GM21737 (cell line): ENCODE results near the gene TMEM8B.

ENCODE experiments used
- ATAC-seq: cut with Tn5 transposase; IDR thresholded peaks from one replicate; pipeline ENCODE4 v1.9.1; 2021; ENCODE audit warnings: mild to moderate bottlenecking, moderate library complexity; ENCODE audit not compliant: unreplicated experiment

Gene TMEM8B

DNA sequence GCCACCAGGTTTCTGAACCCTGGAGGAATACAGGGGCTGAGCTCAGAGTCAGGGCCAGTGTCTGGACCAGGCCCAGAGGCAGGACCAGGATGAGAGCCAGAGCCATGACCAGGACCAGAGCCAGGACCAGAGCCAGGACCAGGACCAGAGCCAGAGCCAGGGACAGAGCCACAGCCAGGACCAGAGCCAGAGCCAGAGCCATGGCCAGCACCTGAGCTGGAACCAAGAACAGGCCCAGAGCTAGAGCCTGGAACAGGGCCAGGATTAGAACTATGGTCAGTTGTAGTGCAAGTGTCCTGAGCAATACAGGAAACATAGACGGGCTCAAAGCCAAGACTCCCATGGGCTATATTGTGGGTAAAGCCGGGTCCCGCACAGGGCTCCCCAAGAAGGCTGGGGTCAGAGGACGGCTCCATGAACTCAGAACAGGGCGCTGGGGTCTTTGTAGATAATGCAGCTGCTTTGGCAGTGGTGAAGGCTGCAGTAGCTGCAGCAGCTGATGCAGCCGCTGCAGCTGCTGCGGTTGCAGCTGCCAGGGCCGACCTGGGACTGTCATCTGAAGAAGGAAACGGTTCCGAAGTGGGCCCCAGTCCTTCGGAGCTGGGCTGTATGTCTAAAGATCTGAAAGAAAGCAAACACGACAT, 17.5 kb upstream of the TMEM8B start:
- ATAC-seq: no peak

DNA sequence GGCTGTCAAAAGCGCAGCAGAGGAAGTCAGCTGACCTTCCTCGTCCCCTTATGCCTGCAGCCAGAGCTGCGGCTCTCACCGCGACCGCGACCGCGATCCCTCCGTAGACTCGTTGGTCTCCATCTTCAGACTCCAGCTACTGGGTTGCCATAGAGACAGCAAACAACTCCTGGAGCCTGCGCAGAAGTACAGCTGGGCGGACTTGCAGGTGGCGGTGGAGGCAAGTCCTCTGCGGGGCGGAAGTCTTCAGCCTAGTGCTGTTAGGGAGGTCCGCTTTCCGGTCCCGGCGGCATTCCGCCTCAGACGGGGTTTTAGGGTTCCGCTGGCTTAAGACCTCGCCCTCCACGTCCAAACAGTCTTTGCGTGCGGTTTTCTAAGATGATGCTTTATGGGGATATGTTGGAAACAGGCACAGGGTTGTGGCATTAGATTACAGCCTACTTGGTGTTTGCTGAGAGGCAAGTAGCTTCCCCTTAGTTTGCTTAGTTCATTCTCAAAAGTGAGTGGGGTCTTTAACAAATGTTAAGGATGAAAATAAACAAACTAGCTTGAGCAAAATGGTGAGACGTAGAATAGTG, 16.9 kb upstream of the TMEM8B start, which contains the start of gene SPAG8:
SPAG8 (minus strand) TSS at position 238 of the 578 bp plus-strand sequence; CDS start at position 123, 115 bp downstream.
- ATAC-seq: peak; percentile 54

DNA sequence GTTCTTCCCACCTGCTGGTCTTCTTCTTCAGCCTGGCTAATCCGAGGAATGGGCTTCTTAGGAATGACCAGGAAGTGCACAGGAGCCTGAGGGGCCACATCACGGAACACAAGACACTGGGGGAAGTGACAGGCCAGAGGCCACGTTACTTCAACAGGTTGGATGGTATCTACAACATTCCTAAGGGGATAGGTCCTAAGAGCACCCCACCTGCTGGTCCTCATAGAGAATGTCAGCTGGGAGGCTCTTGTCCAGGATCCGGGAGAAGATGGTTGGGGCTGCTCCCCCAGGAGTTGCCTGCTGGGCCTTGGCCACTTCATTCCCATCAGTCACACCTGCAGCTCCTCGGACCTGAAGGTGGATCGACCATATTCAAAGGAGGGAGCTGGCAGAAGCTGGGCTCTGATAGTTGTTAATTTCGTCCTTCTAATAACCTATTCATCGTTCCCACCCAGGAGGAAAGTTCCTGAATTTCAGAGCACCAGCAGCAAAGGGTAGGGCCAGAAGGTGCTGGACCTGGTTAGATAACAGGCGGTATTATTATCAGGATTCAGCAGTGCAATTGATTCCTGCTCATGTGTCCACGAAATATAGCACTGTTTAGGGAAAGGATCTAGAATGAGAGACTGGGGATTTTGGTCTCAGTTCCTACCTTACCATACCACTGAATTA, 15.5 kb upstream of the TMEM8B start:
- ATAC-seq: no peak

DNA sequence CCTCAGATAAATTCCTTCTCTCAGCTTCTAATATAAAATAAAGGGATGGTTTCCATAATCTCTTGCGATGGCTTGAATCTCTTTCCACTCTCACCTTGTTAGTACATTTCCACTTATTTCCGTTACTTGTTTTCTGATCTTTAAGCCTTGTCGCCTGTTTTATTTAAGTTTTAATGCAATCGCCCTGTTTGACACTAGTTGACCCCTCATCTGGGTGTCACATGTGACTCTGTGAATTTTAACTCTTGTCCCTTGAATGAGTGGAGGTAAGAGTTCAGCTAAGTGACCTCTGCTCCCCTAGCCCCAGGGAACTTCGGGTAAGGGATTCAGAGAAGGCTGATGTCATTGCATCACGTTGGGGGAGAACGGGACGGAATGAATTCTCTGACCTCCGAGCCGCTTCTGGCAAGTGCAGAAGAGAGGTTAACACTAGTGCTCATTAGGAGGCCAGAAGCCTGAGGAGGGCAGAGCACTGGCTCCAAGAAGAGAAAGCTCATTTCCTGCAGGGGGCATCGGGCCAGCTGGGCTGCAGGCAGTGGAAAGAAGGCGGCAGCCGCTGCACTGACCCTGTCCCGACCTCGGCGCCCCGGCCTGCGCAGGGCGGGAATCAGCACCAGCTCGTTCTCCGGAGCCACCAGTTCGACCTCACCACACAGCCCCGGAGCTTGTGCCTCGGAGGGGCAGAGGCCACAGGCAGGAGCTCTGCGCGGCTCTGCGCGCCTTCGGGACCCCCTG, 14.8 kb upstream of the TMEM8B start:
- ATAC-seq: peak; percentile 20

- peak; percentile 73 for ATAC-seq
Measured at GRCh38 chr9:35814841-35815543, 14.0 kb upstream of the TMEM8B start, which contains the start of gene HINT2. TSS of gene HINT2 (minus strand) at chr9:35815042. CDS start at chr9:35814979, 63 bp downstream.

GRCh38 chr9:35816708-35817107, 12.3 kb upstream of the TMEM8B start:
- ATAC-seq: no peak

- no peak for ATAC-seq
Measured at GRCh38 chr9:35818341-35818740, 10.7 kb upstream of the TMEM8B start.

- no peak for ATAC-seq
Measured at GRCh38 chr9:35820076-35820475, 9.0 kb upstream of the TMEM8B start.

DNA sequence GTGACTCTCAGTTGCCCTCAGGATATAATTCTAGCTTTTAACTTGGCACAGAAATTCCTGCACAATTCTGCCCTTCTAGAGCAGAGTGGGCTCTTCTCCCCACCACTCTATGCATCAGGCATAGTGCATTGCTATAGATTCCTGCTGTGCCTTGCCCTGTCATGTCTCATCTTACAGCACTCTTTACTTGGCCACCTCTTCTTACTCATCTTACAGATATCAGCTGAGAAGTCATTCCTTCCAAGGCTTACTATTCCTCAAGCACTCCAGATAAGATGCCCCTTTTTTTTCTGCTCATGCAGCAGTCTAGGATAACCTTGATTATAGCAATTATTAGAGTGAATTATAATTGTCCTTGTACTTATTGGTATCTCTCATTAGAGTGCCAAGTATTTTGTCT, 6.1 kb upstream of the TMEM8B start:
- ATAC-seq: no peak

DNA sequence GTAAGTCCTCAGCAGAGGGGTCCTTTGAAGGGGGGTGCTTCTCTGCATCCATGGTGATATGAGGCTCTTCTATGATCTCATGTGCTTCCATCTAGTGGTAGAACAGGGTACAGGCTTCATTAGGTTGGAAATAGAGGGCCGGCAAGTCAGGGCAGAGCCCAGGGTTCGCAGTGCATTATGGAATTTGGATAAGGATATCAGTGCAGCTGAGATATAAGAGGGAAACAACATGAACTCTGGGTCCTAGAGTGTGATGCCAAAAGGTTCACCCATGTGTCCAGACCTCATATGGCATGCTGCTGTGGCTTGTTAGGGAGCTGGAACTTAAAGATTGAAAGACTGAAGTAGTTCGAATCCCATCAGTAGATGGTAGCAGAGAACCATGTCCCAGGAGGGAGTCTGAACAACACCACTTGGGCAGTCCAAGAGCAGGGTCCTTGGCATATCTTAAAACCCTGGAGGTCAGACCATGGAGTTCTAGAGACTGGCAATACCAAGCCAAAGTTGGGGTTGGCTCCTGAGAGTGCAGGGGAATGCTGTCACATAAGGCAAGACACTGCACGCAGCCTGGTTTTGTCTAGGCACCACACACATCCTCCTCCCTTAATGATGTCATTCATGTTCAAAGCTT, 2.8 kb upstream of the TMEM8B start:
- no peak for ATAC-seq

- ATAC-seq: no peak
Measured at GRCh38 chr9:35827486-35827885, 1.5 kb upstream of the TMEM8B start.

DNA sequence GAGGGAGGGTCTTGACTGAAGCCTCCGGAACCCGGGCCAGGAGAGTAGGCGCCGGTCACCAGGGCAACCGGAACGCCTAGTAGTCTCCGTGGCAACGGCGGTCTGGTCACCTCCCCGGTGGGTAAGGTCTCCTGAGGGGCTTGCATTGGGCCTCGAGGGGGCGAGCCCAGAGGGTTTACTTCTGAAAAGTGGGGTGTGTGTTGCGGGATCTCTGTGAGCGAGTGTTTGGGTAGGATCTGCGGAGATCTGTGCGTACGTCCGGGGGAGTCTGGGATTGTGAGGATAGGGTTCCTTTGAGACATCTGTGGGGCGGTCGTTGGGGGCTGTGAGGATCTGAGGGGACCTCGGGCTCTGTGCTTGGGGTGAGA, 328 bp upstream of the TMEM8B start, which contains the start of gene FAM221B:
FAM221B (minus strand) TSS at position 17 of the 368 bp plus-strand sequence. CDS start 2,571 bp downstream, outside the sequence.
- peak; percentile 3 for ATAC-seq

GRCh38 chr9:35829764-35830096, 702 bp downstream of the TMEM8B start:
- no peak for ATAC-seq

GRCh38 chr9:35831040-35831439, 2.0 kb downstream of the TMEM8B start:
- no peak for ATAC-seq

GRCh38 chr9:35832814-35833213, 3.8 kb downstream of the TMEM8B start:
- ATAC-seq: no peak

GRCh38 chr9:35834260-35835215, 5.5 kb downstream of the TMEM8B start:
- no peak for ATAC-seq

GRCh38 chr9:35835216-35835632, 6.2 kb downstream of the TMEM8B start:
- ATAC-seq: no peak

DNA sequence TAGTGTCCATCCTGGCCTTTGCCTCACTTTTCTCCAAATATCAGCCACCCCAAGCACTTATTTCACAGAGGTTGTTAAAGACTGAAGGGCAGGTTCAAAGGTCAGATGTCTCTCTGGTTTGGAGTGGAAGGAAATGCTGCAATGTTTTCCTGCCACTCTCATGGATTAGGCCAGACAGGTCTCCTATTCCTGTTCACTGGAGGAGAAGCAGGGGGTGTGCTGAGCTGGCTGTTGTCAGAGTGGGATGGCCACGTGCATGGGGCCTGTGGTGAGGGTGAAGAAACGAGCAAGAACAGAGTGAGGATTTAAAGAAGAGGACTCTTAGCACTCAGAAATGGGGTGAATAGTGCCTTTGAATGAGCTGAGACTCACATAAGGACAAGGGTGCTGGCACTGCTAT, 6.7 kb downstream of the TMEM8B start:
- no peak for ATAC-seq

- ATAC-seq: no peak
Measured at GRCh38 chr9:35836595-35836994, 7.6 kb downstream of the TMEM8B start.
